NCI-H1105 (cell line): ENCODE measurements around the gene PPIL4.
"Not testable (repeated sequence)": the region's sequence is repeated elsewhere in the genome, so short reads cannot be mapped to it uniquely, and the experiment has no call there.

Experiments used
- DNase-seq: peaks from one replicate; lab custom pipeline; 2025; lab: John Stamatoyannopoulos, UW

Gene PPIL4

DNA sequence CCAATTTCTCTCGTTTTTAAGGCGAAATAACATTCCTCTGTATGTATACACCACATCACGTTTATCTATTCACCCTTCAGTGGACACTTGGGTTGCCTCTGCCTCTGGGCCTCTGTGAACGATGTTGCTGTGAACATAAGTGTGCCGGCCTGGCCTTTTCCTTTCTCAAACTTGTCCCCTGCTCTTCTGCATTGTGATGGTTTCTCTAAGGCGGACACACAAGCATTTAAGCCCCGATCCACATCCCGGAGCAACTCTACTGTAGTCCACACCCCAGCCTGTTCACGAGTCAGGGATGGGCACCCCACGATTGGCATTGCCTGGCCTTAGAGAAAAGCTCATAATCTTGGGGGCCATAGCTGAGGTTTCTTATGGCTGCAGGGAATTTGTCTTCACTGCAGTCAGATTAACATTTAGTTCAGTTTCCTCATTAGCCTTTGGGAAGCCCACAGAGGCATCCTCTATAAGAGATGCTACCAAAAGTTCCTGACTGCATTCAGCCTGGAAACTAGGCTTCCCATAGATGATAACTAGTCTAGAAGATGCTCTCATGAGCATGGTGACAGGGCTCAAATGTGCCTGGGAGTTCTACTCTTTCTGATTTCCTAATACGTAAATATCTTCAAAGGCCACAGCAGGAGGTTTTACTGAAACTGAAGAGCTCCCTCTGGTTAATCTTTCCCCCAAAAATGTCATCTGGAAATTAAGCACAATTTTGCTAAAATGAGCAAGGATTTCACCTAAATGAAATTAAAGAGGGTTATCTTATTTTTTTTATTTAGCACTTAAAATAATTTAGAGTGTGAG, 61.8 kb downstream of the PPIL4 start:
- DNase-seq: no peak

DNA sequence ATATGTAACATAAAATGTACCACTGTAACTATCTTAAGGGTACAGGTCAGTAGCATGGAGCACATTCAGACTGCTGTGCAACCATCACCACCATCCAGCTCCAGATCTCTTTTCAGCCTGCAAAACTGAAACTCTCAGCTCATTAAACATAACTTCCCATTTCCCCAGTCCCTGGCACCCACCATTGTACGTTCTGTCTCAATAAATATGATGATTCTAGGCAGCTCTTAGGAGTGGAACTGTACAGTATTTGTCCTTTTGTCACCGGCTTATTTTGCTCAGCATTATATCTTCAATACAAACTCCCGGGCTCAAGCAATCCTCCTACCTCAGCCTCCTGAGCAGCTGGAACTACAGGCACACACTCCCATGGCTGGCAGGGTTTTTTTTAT, 62.5 kb downstream of the PPIL4 start:
- DNase-seq: no peak

DNA sequence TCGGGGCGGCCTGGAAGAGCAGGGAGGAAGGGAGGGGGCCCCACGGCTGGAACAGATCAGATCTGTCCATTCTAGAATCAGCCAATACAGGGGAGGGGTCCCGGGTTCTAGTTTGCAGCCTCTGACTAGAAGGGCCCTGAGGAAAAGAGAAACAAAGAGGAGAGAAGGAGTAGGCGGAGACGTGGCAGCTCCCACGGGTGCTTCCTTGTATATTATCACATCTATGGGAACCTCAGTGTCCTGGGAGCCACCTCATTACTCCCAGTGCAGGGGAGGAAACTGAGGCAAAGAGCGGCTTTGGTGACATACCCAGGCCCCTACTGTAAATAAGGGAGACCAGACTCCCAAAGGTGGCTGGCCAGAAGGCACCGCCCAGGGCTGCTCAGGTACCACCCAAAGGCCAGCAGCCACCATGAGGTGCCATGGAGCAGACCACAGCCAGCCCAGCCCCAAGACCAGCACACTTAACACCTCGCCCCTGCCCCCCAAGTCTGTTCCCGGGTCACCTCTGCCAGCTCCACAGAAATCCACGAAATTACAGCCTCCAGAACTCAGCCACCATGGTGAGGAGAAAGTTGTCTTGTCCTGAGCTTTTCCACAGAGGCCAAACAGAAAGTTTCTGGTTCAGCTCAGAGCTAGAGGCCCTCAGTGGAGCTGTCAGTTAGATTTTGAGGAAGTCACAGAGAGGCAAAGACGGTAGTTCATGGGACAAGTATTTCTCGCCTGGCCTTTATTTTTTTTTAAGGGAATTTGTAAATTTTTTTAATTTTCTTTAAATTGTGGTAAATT, 63.1 kb downstream of the PPIL4 start:
- no peak for DNase-seq

DNA sequence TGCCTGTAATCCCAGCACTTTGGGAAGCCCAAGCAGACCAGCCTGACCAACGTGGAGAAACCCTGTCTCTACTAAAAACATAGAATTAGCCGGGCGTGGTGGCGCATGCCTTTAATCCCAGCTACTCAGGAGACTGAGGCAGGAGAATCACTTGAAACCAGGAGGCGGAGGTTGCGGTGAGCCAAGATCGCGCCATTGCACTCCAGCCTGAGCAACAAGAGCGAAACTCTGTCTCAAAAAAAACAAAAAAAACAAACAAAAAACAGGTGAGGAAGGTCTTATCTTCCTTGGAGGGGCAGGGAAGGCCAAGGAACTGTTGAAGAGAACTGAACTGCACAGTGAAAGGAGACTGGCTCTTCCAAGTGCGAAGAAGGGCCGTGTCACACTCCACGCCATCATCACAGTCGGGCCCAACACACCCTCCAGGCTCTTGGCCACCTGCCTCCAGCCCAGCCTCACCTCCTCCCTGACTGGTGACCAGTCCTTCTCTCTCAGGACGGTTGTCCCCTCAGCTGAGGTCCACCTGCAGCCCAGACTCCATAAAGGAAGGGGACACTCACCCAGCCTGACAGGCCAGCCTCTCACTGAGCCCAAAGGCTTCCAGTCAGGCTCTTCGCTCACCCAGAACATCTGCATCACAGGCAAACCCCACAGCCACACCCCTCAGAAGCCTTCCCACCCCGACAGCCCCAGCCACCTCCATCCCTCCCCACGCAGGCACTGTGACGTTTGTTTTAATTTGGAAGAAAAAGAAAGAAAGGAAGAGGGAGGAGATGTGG, 65.2 kb downstream of the PPIL4 start:
- no peak for DNase-seq

DNA sequence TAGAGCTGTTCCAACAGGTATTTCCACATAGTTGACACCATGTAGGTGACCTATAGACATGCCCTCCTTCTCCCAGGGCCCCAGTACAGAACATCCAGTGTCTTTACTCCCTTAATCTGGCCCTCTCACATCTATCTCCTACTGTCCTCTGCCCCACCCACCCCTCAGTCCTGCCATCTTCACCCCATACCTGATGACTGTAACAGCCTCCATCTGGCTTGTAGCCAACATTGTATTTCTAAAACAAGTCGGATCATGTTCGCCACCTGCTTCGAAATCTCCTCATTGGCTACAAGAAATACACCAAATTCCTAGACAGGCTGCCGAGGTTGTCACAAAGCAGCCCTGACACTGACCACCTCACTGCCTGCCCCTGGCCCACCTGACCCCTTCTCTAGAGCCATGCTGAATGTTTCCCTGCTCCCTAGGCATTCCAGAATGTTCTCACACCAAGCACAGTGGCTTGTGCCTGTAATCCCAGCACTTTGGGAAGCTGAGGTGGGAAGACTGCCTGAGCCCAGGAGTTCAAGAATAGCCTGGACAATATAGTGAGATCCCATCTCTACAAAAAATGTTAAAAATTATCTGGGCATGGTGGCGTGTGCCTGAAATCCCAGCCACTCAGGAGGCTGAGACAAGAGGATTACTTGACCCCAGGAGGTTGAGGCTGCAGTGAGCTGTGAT, 67.1 kb downstream of the PPIL4 start:
- DNase-seq: no peak

DNA sequence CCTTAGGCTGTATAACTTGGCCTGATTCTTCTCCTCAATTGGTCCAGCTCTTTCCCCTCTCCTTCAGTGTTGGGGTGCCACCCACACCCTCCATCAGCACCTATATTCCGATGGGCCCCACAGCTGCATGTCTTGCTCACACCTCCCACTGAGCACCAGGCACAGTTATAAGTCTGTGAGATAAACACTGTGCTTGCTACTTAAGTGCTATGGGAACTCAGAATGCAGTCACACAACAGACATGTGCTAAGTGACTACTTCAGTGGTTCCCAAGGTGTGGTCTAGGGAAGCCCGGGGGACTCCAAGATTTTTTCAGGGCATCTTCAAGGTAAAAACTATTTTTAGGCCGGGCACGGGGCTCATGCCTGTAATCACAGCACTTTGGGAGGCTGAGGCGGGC, 68.3 kb downstream of the PPIL4 start:
- no peak for DNase-seq

DNA sequence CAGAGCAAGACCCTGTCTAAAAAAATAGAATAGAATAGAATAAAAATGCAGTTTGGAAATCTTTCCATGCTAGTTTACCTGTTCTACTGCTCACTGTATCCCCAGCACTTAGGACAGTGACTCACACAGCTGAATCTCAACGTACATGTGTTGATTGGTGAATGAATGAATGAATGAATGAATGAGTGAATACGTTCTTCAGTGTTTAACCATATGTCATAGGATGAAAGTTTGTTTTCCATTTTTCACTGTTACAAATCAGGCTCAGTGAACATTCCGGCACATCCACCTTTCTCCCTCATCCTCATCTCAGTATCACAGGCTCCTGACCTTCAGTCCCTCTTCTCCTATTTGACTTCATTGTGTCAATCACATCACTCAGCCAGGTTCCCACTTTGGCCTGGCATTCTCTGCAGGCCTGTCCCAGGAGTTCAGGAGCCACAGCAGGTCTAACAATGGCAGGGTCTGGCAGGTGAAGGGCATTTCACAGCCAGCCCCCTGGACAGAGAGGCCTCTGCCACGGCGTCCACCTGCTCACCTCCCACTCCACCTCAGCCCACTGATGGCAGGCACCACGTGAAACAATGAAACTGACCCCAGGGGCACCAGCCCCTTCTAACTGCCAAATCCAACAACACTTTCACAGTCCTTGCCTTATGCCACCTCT, 68.9 kb downstream of the PPIL4 start:
- DNase-seq: no peak

DNA sequence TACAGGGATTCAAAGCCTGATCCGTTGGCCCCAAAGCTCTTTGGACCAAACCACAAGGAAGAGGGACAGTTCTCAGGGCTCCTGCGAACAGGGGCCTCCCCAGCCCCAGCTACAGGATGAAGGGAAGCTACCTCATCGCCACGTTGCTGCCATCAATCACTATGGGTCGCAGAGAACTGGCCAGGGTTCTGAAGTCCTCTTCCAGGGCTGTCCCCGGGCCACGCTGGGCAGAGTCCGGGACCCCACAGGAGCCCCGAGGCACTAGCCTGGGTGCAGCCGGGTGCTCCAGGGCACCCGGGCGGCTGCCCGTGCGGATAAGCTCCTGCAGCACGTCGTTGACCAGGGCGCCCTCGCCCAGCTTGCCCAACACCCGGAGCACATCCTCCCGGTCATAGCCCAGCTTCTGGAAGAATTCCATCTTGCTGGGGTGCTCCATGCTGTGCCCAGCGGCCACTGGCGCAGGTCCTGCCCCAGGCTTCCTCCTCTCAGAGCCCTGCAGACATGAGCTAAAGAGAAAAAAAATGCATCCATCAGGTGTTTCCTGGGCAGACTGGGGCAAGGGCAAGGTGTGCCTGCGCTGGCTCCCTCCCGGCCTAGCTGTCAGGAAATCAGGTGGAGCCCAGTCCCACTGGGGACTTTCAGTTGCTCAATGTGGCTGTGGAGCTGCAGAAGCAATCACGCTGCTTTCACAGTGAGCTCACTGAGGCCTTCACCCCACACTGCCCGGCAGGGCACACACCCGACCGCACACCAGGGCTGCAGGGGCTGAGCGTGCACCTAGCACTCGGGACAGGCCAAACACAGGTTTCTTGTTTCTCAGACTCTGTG, 71.5 kb downstream of the PPIL4 start:
- DNase-seq: no peak

DNA sequence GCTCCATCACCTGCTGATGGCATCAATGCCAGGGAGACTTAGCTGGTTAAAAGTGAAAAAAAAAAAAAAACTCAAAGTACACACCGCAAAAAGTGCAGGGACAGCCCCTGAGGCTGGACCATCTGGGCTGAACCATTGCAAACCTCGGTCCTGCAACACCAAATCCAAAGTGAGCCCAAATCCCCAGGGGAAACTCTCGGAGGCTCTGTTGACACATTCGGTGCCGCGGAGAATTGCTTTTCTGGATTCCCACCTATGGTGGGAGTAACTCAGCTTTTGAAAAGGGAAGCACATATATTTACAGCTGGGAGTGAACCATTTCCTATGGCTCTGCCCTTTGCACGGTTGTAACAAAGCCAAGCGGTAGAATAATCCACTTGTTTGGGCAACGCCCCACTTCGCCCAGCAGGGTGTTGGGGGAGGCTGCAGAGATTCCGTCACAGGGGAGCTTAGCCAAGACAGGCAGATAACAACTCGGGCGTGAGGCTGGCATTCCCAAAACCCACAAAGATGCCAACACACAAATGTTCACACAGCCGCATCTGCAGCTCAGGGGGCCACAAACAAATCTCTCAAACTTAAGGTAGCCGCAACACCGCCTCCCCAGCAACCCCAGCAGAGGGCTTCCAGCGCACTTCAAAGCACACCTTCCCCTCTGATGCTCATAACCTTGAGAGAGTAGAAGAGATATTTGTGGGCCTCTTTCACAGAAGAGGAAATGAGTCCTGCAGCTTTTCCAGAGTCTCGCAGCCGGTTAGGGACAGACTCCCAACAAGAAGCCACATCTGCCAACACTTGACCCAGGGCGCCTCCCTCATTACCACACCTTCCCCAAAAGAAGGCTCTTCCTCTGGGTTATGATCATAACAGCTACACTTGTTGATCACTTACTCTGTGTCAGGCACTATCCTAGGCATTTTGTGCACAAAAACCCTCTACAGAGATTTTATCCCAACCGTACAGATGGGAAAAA, 72.5 kb downstream of the PPIL4 start:
- no peak for DNase-seq

DNA sequence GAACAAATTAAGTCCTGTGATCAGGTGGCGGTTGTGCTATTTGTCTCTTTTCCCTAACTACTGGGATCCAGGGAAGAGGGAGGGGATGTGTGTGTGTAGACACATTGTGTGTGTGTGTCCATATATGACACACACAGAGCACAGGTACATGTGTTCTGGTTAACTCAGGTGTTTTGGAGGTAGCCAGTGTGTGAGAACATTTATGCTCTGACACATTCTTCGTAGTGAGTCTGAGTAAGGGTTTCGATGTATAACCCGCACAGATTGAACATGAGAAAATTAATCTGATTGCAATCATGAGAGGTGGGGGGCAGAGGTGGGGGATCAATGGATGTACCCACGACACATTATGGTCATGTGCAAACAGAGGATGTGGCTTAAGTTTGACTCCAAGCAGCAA, 73.6 kb downstream of the PPIL4 start:
- no peak for DNase-seq

DNA sequence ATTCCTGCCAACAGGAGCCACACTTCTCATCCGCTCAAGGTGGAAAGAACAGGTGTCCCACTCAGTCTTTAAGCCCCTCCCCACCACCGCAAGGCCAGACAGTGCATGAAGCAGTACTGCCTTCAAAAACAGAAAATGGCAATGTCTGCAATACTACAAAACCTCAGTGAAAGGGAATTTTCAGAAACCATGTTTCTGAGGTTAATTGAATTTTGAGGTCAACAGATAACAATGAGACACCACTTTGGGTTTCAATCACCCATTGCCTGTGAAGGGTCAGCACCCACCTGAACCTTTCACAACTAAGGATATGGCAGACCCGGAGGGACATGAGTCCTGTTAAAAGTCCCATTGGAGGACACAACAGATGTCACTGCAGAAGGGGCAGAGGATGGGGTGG, 74.0 kb downstream of the PPIL4 start:
- DNase-seq: no peak

DNA sequence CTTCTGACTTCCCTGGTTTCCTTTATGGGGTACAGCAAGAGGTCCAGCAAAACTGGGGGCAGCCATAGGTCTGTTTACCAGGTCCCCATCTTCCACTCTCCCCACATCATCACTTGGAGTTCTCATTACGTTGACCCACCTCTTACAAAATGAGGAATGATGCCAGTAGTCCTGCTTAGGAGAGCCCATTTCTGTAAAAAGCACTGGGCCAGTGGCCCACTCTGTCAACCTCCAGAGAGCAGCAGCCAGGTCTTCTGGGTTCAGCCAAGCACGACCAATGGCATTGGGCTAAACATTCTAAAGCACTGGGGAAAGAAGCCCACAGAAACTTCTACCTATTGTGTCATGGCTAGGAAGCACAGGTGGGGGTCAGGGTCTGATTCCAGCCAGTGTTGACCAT, 74.9 kb downstream of the PPIL4 start:
- DNase-seq: no peak

DNA sequence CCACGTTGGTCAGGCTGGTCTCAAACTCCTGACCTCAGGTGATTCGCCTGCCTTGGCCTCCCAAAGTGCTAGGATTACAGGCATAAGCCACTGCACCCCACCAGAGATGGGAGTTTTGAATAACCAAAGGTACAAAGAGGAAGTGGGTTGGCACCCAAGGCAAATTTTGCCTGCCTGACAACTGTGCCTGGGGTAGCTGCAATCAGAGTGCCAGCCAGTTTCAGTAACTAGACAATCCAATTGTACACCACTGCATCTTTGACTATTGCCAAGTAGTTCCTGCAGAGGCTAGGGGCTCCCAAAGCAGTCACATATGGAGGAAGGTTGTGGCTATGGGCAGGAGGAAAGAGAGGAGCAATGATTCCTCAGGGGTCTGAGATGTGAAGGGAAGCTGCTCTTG, 77.7 kb downstream of the PPIL4 start:
- DNase-seq: no peak

DNA sequence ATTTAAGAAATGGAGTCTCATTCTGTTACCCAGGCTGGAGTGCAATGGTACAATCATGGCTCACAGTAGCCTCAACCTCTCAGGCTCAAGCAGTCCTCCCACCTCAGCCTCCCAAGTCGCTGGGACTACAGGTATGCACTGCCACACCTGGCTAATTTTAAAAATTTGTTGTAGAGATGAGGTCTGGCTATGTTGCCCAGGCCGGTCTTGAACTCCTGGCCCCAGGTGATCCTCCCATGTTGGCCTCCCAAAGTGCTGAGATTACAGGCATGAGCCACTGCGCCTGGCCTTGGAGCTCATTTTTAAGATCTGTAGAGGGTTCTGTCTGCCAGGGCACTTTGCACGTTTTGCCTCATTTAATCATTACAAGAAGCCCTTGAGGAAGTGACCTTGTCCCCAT, 78.6 kb downstream of the PPIL4 start:
- DNase-seq: no peak

DNA sequence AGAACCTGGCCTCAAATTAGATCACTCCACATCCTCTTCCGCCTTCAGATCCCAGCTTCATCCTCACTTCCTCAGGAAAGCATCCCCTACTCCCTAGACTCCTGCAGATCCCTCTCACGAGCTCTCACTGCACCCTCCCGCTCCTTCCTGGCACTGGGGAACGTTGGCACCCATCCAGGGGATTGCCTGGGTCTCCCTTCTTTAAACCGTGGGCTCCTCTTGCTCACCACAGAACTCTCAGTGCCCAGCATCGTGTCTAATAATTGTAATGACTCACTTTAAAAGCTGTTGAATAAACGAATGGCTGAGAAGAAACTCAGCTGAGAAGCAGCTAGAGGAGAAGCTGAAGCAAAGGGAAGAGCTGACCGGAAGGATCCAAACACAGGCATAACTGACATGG, 81.4 kb downstream of the PPIL4 start:
- DNase-seq: no peak

DNA sequence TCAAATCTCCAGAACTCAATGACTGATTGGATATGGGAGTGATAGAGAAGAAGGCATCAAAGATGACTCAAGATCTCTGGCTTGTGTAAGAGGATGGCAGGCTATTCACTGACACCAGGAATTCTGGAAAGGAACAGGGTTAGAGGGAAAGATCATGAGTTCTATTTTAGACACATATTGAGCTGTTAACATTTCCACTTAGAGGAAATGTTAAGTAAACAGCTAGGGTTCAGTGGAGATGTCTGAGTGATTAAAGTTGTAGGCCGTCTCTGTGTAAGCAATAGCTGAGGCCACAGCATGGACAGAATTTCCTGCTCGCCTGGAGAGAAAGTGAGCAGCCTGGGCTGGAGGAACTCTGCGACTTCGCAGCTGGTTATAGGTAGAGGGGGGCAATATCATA, 82.1 kb downstream of the PPIL4 start:
- no peak for DNase-seq

DNA sequence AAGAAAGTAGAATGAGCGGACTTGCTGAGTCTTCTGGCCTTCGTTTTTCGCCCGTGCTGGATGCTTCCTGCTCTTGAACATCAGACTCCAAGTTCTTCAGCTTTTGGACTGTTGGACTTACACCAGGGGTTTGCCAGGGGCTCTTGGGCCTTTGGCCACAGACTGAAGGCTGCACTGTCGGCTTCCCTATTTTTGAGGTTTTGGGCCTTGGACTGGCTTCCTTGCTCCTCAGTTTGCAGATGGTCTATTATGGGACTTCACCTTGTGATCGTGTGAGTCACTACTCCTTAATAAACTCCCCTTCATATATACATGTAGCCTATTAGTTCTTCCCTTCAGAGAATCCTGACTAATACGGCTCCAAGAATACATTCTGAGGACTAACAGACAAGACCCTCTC, 83.1 kb downstream of the PPIL4 start:
- DNase-seq: not testable (repeated sequence)

DNA sequence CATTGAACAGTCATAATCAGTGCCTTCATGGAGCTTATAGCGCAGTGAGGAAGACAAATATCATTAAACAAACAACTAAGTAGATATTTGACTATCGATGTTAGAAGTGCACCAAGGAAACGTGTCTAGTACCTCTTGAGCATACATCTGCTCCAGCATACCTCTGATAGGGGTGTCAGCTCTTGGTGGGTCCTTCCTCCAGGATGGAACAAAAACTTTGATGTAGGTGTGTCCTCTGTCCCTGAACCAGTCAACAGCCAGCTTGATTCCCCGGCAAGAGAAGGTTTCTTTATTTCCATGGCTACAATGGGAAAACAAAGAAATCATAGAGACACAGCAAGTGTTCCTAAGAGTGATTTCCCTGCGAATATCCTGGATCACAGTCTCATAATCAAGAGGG, 84.2 kb downstream of the PPIL4 start:
- DNase-seq: no peak

DNA sequence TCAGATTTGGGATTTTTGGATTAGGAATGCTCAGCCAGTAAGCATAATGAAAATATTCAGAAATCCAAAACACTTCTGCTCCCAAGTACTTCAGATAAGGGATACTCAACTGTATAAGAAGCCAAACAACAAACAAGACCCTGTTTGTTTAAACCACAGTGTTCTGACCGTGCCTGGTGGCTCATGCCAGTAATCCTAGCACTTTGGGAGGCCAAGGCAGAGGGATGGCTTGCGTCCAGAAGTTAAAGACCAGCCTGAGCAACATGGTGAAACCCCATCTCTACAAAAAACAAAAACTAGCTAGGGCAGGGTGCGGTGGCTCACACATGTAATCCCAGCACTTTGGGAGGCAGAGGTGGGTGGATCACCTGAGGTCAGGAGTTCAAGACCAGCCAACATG, 85.6 kb downstream of the PPIL4 start:
- DNase-seq: not testable (repeated sequence)

DNA sequence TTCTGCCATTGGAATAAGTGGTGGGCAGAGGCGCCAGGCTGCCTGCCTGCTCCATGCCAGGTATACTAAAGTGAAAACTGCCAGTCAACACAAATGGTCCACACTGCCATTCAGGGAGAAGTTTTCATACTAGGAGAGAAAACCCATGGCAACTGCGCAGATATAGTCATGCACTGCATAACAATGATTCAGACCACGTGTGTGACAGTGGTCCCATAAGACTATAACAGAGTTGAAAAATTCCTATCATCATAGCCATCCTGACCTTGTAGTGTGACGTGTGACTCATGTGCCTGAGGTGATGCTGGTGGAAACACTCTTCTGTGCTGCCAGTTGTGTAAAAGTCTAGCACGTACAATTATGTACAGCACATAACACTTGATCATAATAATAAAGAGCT, 86.1 kb downstream of the PPIL4 start:
- DNase-seq: no peak
